ENCODE data around the gene DMXL1.

- TF ChIP-seq CTCF (IDR thresholded peaks at IDR 0.05) (no peak), POLR2A (IDR thresholded peaks at IDR 0.05) (no peak)
Measured at GRCh38 chr5:119276978-119277377, 206.1 kb downstream of the DMXL1 start.
